Activated naive CD8-positive, alpha-beta T cell (primary cell): Measurements from ENCODE around the gene CARD19.

Experiments used
- H3K27ac Mint-ChIP-seq: one replicate; pipeline ENCODE4 v1.8.0; 2021; ENCODE audit warnings: mixed read lengths
- H3K27me3 Mint-ChIP-seq: one replicate; pipeline ENCODE4 v1.8.0; 2021; ENCODE audit warnings: mixed read lengths
- H3K36me3 Mint-ChIP-seq: one replicate; pipeline ENCODE4 v1.8.0; 2021; ENCODE audit warnings: mixed read lengths
- H3K4me1 Mint-ChIP-seq: one replicate; pipeline ENCODE4 v1.8.0; 2021; ENCODE audit warnings: low read depth, mixed read lengths
- H3K4me3 Mint-ChIP-seq: one replicate; pipeline ENCODE4 v1.8.0; 2021; ENCODE audit warnings: mild to moderate bottlenecking, mixed read lengths
- H3K9me3 Mint-ChIP-seq: one replicate; pipeline ENCODE4 v1.8.0; 2021; ENCODE audit warnings: low read depth, mixed read lengths

CARD19 gene

GRCh38 chr9:93059715-93060578, 36.1 kb upstream of the CARD19 start:
- peak overlapping the region; percentile 91 for H3K4me3 Mint-ChIP-seq
- peaks cover 70% of the 10 kb centered on the region for H3K4me1 Mint-ChIP-seq
- H3K27me3 Mint-ChIP-seq: no peaks in the 10 kb centered on the region
- peak overlapping the region; percentile 98 for H3K27ac Mint-ChIP-seq
- H3K9me3 Mint-ChIP-seq: no peaks in the 10 kb centered on the region
- no peaks in the 10 kb centered on the region for H3K36me3 Mint-ChIP-seq

- H3K4me1 Mint-ChIP-seq: peaks cover 72% of the 10 kb centered on the region
- H3K27me3 Mint-ChIP-seq: no peaks in the 10 kb centered on the region
- no peaks in the 10 kb centered on the region for H3K36me3 Mint-ChIP-seq
- H3K4me3 Mint-ChIP-seq: peak overlapping the region; percentile 91
- no peaks in the 10 kb centered on the region for H3K9me3 Mint-ChIP-seq
- peak overlapping the region; percentile 98 for H3K27ac Mint-ChIP-seq
These were observed 35.2 kb upstream of the CARD19 start for GRCh38 chr9:93060746-93061259.

DNA sequence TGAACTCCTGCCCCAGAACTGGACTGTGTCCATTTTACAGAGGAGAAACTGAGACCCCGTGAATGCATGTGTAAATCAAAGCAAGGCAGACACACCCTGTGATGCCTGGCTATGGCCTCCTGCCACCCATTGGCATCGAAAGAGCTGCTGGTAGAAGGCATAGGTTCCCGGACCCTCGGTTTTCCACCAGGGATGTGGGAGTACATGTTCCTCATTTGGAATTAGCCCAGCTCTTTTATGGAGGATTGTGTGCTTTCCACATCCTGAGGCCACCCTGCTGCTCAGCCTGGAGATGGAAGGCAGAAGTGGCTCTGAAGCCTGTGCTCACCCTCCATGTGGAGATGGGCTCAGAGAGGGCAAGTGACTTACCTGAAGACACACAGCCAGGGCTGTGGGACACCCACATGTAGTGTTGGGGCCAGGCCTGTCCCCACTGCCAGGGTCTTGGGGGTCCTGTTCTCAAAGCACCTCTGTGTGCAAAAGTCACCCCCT, 34.7 kb upstream of the CARD19 start:
- Mint-ChIP-seq H3K9me3 (no peaks in the 10 kb centered on the region), H3K36me3 (no peaks in the 10 kb centered on the region), H3K4me3 (peak overlapping the region; percentile 91), H3K27ac (peak overlapping the region; percentile 98), H3K27me3 (no peaks in the 10 kb centered on the region), H3K4me1 (peaks cover 73% of the 10 kb centered on the region)

GRCh38 chr9:93061791-93062763, 33.9 kb upstream of the CARD19 start:
- peak overlapping the region; percentile 91 for H3K4me3 Mint-ChIP-seq
- H3K4me1 Mint-ChIP-seq: peaks cover 77% of the 10 kb centered on the region
- H3K27ac Mint-ChIP-seq: peak overlapping the region; percentile 98
- H3K27me3 Mint-ChIP-seq: no peaks in the 10 kb centered on the region
- H3K9me3 Mint-ChIP-seq: no peaks in the 10 kb centered on the region
- peaks cover 2% of the 10 kb centered on the region for H3K36me3 Mint-ChIP-seq

DNA sequence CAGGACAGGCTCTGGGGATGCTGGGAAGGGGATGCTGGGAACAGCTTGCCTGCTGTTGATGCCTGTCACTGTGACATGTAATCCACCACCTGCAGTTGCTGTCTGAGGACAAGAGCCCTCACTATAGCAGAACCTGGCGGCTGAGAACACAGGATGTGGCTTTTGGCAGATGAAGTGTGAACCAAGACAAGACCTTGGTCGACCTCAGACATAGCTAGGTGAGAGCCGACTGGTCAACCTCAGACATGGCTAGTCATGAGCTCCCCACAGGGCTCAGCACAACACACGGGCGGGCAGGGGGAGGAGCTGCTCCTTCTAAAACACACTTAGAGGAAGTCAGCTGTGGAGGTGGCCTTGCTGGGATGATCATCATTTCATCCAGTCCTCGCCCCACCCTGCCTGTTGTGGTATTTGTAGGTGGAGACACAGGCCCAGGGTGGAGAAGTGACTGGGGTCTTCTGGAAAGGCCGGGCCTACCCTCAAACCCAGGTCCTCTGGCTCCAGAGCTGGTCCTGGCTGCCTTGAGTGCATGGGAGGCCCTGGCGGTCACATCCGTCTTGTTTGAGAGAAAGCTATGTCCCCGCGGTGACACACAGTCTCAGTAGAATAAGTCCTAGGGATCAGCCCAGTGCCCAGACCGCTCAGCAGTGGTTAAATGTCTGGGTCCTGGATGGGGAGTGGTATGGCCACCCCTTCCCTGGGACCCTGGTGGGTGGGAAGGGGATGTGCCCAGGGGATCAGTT, 31.5 kb upstream of the CARD19 start:
- peaks cover 2% of the 10 kb centered on the region for H3K36me3 Mint-ChIP-seq
- no peaks in the 10 kb centered on the region for H3K9me3 Mint-ChIP-seq
- H3K27ac Mint-ChIP-seq: peak overlapping the region; percentile 98
- H3K27me3 Mint-ChIP-seq: no peaks in the 10 kb centered on the region
- H3K4me1 Mint-ChIP-seq: peaks cover 89% of the 10 kb centered on the region
- H3K4me3 Mint-ChIP-seq: peak overlapping the region; percentile 85

DNA sequence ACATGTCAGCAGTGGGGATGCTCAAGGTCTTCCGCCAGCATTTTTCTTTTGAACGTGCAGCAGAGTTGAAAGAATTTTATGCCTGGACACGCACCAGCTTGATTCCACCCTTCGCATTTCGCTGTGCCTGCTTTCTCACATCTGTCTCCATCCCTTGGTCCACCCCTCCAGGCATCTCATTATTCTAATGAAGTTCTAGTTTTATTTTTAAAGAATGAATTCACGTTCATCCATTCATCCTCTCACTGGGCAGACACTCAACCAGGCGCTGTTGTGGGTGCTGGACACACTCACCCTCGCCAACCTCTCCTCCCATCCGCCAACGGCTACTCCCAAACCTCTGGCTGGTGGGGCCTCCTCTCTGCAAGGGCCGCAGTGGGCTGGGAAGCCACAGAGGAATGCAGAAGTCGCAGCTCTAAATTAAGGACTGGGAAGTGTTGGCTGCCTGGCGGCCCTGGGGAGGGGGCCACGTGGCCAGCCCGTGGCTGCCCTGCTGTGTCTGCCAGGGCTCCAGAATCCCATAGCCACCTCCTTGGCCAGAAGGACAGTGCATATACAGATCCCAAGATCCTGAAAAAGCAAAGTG, 30.8 kb upstream of the CARD19 start:
- peaks cover 2% of the 10 kb centered on the region for H3K36me3 Mint-ChIP-seq
- peak overlapping the region; percentile 85 for H3K4me3 Mint-ChIP-seq
- H3K4me1 Mint-ChIP-seq: peaks cover 88% of the 10 kb centered on the region
- no peaks in the 10 kb centered on the region for H3K27me3 Mint-ChIP-seq
- H3K9me3 Mint-ChIP-seq: no peaks in the 10 kb centered on the region
- H3K27ac Mint-ChIP-seq: peak overlapping the region; percentile 98

DNA sequence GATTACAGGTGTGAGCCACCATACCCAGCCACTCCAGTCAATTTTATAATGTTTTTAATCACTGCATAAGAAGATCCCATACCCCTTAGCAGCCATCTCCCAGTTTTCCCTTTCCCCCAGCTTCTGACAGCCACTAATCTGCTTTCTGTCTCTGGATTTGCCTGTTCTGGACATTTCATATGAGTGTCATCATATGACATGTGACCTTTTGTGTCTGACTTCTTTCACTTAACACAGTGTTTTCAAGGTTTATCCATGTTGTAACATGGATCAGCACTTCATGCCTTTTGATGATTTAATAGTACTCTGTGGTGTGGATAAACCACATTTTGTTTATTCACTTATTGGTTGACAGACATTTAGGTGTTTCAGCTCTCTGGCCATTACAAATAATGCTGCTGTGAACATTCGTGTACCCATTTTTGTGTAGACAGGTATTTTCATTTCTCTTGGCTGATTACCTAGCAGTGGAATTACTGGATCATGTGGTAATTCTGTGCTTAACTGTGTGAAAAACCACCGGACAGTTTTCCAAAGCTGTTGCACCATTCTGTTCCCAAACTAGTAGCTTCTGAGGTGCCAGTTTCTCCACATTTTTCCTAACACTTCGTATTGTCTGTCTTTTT, 28.9 kb upstream of the CARD19 start:
- peaks cover 84% of the 10 kb centered on the region for H3K4me1 Mint-ChIP-seq
- peak overlapping the region; percentile 94 for H3K27ac Mint-ChIP-seq
- H3K36me3 Mint-ChIP-seq: peaks cover 6% of the 10 kb centered on the region
- H3K27me3 Mint-ChIP-seq: no peaks in the 10 kb centered on the region
- H3K9me3 Mint-ChIP-seq: no peaks in the 10 kb centered on the region
- H3K4me3 Mint-ChIP-seq: peak overlapping the region; percentile 6

DNA sequence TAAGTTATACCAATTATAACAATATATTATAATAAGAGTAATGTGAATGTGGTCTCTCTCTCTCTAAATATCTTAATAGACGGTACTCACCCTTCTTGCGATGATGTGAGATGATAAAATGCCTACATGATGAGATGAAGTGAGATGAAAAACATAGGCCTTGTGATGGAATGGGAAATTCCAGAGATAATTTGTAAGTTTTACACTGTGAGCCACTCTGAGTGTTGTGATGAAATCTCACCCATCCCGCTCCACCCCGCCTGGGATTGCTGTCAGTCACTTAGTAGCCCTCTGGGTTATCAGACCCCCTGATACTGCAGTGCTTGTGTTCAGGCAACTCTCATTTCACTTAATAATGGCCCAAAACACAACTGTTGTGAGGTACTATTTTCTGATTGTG, 27.1 kb upstream of the CARD19 start:
- Mint-ChIP-seq H3K27ac (peak overlapping the region; percentile 86), H3K9me3 (no peaks in the 10 kb centered on the region), H3K4me3 (no peak overlapping the region), H3K4me1 (peaks cover 82% of the 10 kb centered on the region), H3K36me3 (peaks cover 6% of the 10 kb centered on the region), H3K27me3 (no peaks in the 10 kb centered on the region)

GRCh38 chr9:93071464-93071863, 24.6 kb upstream of the CARD19 start:
- peaks cover 6% of the 10 kb centered on the region for H3K36me3 Mint-ChIP-seq

GRCh38 chr9:93072383-93072795, 23.6 kb upstream of the CARD19 start:
- H3K4me1 Mint-ChIP-seq: peaks cover 72% of the 10 kb centered on the region
- H3K36me3 Mint-ChIP-seq: peaks cover 5% of the 10 kb centered on the region
- peak overlapping the region; percentile 69 for H3K27ac Mint-ChIP-seq
- no peaks in the 10 kb centered on the region for H3K9me3 Mint-ChIP-seq
- H3K4me3 Mint-ChIP-seq: peak overlapping the region; percentile 23
- H3K27me3 Mint-ChIP-seq: no peaks in the 10 kb centered on the region

More at GRCh38 chr9:93071464-93071863, 24.6 kb upstream of the CARD19 start:
- Mint-ChIP-seq H3K9me3 (no peaks in the 10 kb centered on the region), H3K4me3 (no peak overlapping the region), H3K27ac (peak overlapping the region; percentile 91), H3K4me1 (peaks cover 74% of the 10 kb centered on the region), H3K27me3 (no peaks in the 10 kb centered on the region)

- H3K4me3 Mint-ChIP-seq: no peak overlapping the region
- peak overlapping the region; percentile 41 for H3K27ac Mint-ChIP-seq
- peaks cover 44% of the 10 kb centered on the region for H3K4me1 Mint-ChIP-seq
- H3K27me3 Mint-ChIP-seq: no peaks in the 10 kb centered on the region
- peaks cover 5% of the 10 kb centered on the region for H3K36me3 Mint-ChIP-seq
- H3K9me3 Mint-ChIP-seq: no peaks in the 10 kb centered on the region
These were observed 19.8 kb upstream of the CARD19 start for GRCh38 chr9:93076101-93076791.

- H3K4me3 Mint-ChIP-seq: no peak overlapping the region
- H3K9me3 Mint-ChIP-seq: no peaks in the 10 kb centered on the region
- H3K27ac Mint-ChIP-seq: peak overlapping the region; percentile 61
- peaks cover 42% of the 10 kb centered on the region for H3K4me1 Mint-ChIP-seq
- peaks cover 2% of the 10 kb centered on the region for H3K36me3 Mint-ChIP-seq
- no peaks in the 10 kb centered on the region for H3K27me3 Mint-ChIP-seq
These were observed 19.3 kb upstream of the CARD19 start for GRCh38 chr9:93076792-93077128.

DNA sequence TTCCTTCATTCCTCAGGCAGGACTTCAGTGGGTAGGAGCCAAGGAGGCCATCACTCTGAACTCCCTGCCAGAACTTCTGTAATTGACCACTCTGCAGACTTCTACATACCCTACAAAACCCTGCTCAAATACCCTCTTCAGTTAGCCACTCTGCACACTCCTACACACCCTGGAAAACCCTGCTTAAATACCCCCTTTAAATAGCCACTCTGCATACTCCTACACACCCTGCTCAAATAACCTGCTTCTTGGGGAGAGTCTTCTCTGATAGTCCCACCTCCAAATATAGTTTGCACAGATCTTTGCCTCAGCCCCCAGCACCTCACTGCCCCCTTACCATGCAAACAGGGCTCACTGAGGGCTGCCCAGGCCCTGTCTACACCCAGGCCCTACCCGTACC, 18.6 kb upstream of the CARD19 start:
- Mint-ChIP-seq H3K4me1 (peaks cover 39% of the 10 kb centered on the region), H3K36me3 (peaks cover 2% of the 10 kb centered on the region), H3K9me3 (no peaks in the 10 kb centered on the region), H3K4me3 (no peak overlapping the region), H3K27ac (peak overlapping the region; percentile 12), H3K27me3 (no peaks in the 10 kb centered on the region)
